Subcutaneous adipose tissue (tissue), 4 donors: Measurements from ENCODE around the gene YAF2. TPM values are rescaled to one million over a fixed set of nuclear protein-coding genes. Genes with fewer than 3 reads are reported as not detected.

Source experiments
- CTCF ChIP-seq: fragments of 450-650 bp; IDR thresholded peaks from one replicate; pipeline ENCODE4 v1.5.1; 2016; ENCODE audit warnings: low read depth, mild to moderate bottlenecking, control low read depth, antibody characterized with exemption, moderate library complexity
- total RNA-seq, 4 donors: library from RNA; depleted of rRNA; stranded (reverse); fragments of >200 nt; gene quantifications; one replicate each; pipeline ENCODE4 v1.1.0, GENCODE V29; 2016

YAF2 gene
- total RNA-seq, 4 donors from 2014 or later = 30.6 to 51.6 (median 41.6) TPM

DNA sequence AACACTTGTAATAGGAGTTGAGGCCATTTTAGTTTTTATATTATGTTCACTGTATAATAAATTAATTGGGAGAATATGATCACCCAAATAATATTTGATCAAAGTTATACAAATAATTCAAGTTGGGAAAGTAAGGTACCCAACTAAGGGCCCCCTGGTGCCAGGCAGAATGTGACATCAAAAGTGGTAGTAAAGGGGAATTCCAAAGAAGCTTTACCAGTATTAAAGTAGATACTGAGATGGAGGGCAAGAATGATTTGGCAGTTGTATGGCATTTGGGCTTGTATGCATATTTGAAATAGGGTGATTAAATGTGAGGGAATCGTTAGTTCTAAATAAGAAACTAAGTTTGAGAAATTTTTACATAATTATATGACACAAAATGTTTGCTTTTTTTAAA is 111.1 kb downstream of the YAF2 start:
- no peak for TF ChIP-seq CTCF

DNA sequence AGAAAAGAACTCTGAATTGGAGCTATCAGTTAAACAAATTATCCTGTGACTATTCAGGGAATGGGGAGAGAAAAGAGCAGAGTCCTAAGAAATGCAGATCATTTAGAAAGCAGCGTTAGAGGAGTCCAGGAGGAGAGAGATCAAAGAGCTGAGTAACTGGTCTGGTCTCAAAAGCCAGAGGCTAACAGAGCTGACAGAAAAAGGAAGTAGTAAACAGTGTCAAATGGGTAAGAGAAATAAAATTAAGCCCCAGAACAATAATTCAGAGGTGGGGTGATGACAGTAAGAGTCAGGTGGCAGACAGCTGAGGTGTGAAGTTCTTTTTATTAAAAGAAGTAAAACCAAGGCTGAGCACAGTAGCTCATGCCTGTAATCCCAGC is 112.7 kb downstream of the YAF2 start:
- TF ChIP-seq CTCF = no peak

DNA sequence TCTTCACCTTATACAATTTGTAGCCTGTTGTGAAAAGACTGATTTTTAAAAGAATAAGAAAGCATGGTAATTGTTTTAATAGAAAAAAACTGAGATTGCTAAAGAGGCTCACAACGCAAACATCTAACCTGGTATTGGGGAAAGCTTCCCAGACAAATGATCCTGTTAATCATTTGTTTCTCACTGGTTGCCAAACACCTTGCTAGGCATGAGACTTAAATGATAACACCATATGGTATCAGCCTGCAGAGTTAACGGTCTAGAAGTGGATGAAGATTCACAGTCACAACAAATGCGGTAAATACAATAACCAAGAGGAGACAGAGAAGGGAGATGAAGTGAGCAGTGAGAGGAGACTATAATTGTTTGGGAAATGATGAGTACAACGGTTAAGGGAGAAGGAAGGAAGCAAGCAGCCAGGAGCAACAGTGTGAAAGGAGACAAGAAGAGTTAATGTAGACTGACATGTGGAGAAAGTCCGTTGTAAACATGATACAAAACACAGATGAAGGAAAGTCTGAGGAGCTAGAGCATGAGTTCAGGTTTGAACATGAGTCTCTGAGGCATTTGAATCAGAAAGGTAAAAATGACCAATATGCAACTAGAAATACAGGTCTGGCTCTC is 113.2 kb downstream of the YAF2 start:
- TF ChIP-seq CTCF = no peak

DNA sequence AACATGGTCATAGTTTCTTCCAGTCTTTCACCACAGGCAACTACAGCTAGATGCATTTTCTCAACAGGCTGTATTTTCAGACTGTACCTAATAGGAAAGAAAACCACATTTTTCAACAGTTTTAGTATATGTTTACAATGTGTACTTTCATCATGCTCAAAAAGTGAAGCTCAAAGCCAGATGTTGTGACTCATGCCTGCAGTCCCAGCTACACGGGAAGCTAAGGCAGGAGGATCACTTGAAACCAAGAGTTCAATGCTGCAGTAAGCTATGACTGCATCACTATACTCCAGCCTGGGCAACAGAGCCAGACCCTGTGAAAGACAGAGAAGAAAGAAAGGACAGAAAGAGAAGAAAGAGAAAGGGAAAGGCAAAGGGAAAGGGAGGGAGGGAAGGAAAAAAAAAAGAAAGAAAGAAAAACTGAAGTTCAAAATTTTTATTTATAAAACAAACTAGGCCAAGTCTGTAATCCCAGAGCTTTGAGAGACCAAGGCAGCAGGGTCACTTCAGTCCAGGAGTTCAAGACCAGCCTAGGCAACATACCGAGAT is 118.9 kb downstream of the YAF2 start:
- TF ChIP-seq CTCF = no peak

DNA sequence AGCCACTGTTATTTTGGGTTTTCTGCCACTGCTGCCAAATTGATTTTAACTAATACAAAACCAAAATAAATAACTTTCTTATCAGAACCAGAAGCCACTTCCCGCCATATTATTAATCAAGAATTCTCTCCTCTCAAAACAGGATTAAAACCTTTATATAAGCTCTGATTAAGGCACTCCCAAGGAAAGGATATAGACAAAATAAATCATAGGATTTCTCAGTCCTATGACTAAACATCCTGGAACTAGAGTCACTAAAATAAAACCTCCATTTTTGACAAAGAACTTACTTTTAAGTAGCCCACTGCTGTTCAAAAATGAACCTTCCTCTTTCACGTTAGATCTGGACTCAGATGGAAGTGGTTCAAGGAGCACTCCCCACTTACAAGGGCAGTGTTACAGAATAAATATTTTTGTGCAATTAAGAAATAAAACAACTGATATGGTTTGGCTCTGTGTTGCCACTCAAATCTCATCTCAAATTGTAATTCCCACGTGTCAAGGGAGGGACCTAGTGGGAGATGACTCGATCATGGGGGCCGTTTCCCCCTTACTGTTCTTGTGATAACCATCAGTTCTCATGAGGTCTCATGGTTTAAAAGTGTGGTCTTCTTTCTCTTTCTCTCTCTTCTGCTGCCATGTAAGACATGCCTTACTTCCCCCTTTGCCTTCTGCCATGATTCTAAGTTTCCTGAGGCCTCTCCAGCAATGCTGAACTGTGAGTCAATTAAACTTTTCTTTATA is 119.7 kb downstream of the YAF2 start:
- TF ChIP-seq CTCF = no peak

DNA sequence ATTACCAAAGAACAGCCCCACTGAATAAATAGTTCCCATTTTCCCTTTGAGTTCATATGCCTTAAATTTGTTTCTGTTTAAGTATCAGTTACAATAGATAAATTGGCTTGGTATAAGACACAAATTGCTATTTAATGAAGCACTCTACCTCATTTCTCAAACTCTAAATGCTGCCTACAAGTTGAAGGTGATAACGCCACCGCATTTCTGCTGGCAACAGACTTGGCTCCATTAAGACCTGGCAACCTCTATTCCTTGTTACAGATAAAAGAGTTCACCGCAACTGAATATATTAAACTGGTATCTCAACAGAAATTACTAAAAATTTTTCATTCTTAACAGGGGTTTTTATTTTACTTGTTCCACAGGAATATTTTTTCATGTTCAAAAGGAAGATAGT is 129.0 kb downstream of the YAF2 start:
- no peak for TF ChIP-seq CTCF

Other genes starting within 250 kb of the YAF2 start
- 10 to 100 TPM; 12.6 to 17.8 (median 15.1) TPM for gene GXYLT1, start 93.4 kb downstream of the YAF2 start, total RNA-seq
- gene ZCRB1, start 87.8 kb upstream of the YAF2 start, total RNA-seq = 10 to 100 TPM; 30.4 to 57.2 (median 36.0) TPM
- gene PPHLN1, start 87.9 kb upstream of the YAF2 start, total RNA-seq = 10 to 100 TPM; 48.0 to 63.9 (median 52.2) TPM